DND-41 (cell line): Measurements from ENCODE around the gene RMI2.

Experiments used
- CTCF ChIP-seq: IDR thresholded peaks from 2 replicates; pipeline ENCODE4 v1.5.1; 2012; ENCODE audit warnings: borderline replicate concordance, low read length, moderate library complexity, mild to moderate bottlenecking; ENCODE audit not compliant: poor library complexity, severe bottlenecking; ENCODE audit errors: extremely low read depth
- EZH2 ChIP-seq: IDR thresholded peaks from 3 replicates; pipeline ENCODE4 v1.6.1; 2012; ENCODE audit warnings: borderline replicate concordance, low read depth, mild to moderate bottlenecking, moderate library complexity, low read length, inconsistent platforms; ENCODE audit not compliant: severe bottlenecking

GRCh38 chr16:11330526-11331237 is 14.6 kb upstream of the RMI2 start:
- TF ChIP-seq CTCF = no peak
- no peak for TF ChIP-seq EZH2
